Measurements from ENCODE around the gene PUDP.

PUDP gene

DNA sequence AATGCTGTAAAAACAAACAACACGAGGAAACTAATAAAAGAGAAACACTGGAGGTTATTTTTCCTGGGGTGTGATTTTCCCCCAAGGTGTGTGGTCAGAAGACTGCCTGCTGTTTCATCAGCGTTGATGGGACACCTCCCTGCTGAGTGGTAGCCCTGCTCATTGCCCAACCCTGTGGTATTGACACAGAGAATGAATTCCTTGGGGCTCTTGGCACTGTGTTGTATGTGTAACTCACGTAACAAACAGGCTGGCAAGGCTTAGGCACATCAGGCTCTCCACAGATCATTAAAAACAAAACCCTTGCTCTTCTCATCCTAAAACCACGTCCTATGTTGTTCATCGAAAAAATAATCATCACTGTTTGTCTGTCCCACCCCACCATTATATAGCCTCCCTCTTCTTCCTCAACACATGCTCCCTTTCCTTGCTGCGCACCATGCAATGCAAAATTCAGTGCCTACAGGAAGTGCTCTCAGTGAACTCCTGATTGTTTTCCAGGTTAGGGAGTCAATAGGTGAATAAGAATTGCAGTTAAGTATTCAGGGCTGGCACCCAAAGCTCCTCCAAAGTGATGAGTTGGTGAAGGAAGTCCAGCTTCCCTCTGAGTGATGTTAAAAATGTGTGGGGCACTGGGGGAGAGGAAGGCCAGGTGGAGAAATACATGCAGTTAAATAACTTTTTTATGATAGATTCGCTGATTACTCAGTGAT lies 11.4 kb upstream of the PUDP start:
- H3K27me3 ChIP-seq (ENCODE audit: control insufficient read depth, low read length), result no peaks in the 10 kb centered on the region
- TF ChIP-seq, protein P1, sequence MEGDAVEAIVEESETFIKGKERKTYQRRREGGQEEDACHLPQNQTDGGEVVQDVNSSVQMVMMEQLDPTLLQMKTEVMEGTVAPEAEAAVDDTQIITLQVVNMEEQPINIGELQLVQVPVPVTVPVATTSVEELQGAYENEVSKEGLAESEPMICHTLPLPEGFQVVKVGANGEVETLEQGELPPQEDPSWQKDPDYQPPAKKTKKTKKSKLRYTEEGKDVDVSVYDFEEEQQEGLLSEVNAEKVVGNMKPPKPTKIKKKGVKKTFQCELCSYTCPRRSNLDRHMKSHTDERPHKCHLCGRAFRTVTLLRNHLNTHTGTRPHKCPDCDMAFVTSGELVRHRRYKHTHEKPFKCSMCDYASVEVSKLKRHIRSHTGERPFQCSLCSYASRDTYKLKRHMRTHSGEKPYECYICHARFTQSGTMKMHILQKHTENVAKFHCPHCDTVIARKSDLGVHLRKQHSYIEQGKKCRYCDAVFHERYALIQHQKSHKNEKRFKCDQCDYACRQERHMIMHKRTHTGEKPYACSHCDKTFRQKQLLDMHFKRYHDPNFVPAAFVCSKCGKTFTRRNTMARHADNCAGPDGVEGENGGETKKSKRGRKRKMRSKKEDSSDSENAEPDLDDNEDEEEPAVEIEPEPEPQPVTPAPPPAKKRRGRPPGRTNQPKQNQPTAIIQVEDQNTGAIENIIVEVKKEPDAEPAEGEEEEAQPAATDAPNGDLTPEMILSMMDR (IDR thresholded peaks at IDR 0.05; ENCODE audit: low read depth, low read length, poor library complexity, severe bottlenecking), result no peak
- TF ChIP-seq EZH2phosphoT487 (IDR thresholded peaks at IDR 0.05; ENCODE audit: borderline replicate concordance, low read length), result no peak
- H3K9me2 ChIP-seq (replicated peaks; ENCODE audit: control insufficient read depth, low read length), result no peaks in the 10 kb centered on the region
- no peaks in the 10 kb centered on the region for H3F3A ChIP-seq (ENCODE audit: control insufficient read depth, insufficient read depth)
- H3K27ac ChIP-seq (ENCODE audit: low read depth, low read length), result no peak overlapping the region
- no peaks in the 10 kb centered on the region for H3K79me2 ChIP-seq (ENCODE audit: control insufficient read depth, low read length)
- H3K9me3 ChIP-seq (ENCODE audit: control insufficient read depth, insufficient read depth, low read length), result no peaks in the 10 kb centered on the region
- no peak overlapping the region for H3K4me3 ChIP-seq (ENCODE audit: low read length)
- no peak overlapping the region for H3K4me2 ChIP-seq (ENCODE audit: low read length)
- no peaks in the 10 kb centered on the region for H3K36me3 ChIP-seq (ENCODE audit: control insufficient read depth, low read length)
- peaks cover 12% of the 10 kb centered on the region for H3K4me1 ChIP-seq (ENCODE audit: control insufficient read depth, low read length)
- no peaks in the 10 kb centered on the region for H4K20me1 ChIP-seq (ENCODE audit: control insufficient read depth, insufficient read depth, low read depth, low read length)

DNA sequence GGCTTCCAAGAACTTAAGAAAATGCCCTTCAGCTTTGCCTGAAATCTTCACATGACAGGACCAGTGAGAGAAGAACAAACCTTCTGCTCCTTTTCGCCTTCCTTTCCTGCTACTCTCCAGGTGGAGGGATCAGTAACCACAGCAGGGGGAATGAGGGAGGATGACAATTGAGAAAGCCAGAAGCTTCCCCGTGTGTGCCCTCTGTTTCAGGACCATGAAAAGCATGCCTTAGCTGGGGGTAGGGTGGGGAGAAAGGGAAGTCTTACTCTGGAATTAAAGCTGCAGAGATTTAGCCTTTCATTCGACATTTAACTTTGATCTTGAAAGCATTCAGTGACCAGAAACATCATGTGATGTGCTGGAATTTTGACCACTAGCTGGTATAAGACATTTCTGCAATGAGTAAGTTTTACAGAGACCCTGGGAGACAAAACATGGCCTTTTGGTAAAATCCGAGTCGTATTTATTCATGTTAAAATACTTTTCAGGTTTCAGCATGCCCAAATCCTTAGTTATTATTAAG lies 10.6 kb upstream of the PUDP start:
- no peaks in the 10 kb centered on the region for H3K36me3 ChIP-seq (ENCODE audit: control insufficient read depth, low read length)
- peaks cover 9% of the 10 kb centered on the region; the same call in 1 of the 2 replicates for H3K4me1 ChIP-seq (ENCODE audit: control insufficient read depth, low read length)
- no peaks in the 10 kb centered on the region for H3K9me2 ChIP-seq (replicated peaks; ENCODE audit: control insufficient read depth, low read length)
- H3K4me3 ChIP-seq (ENCODE audit: low read length), result no peak overlapping the region
- H3F3A ChIP-seq (ENCODE audit: control insufficient read depth, insufficient read depth), result no peaks in the 10 kb centered on the region
- H3K27ac ChIP-seq (ENCODE audit: low read depth, low read length), result no peak overlapping the region
- no peaks in the 10 kb centered on the region for H3K79me2 ChIP-seq (ENCODE audit: control insufficient read depth, low read length)
- TF ChIP-seq, protein P1 (IDR thresholded peaks at IDR 0.05; ENCODE audit: low read depth, low read length, poor library complexity, severe bottlenecking), result no peak
- no peak for TF ChIP-seq EZH2phosphoT487 (IDR thresholded peaks at IDR 0.05; ENCODE audit: borderline replicate concordance, low read length)
- no peaks in the 10 kb centered on the region for H4K20me1 ChIP-seq (ENCODE audit: control insufficient read depth, insufficient read depth, low read depth, low read length)
- no peaks in the 10 kb centered on the region for H3K9me3 ChIP-seq (ENCODE audit: control insufficient read depth, insufficient read depth, low read length)
- H3K4me2 ChIP-seq (ENCODE audit: low read length), result no peak overlapping the region
- no peaks in the 10 kb centered on the region for H3K27me3 ChIP-seq (ENCODE audit: control insufficient read depth, low read length)

DNA sequence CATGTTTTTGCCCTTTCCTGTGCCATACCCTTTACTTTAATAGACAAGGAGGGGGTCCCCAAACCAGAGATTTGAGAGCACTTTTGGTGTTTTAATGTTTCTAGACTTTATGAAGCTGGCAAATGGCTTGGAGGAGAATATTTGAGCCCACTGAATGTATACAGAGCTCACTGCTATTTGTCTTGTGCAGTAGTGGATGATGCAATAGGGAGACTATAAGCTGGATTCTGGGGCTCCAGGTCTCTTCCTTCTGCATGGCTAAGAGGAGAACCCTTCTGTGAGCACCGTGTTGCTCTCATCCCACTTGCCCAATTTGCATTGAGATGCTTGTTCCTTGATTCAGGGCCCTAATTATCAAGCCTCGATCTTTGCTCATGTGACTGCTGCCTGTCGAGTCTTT lies 8.9 kb upstream of the PUDP start:
- TF ChIP-seq EZH2phosphoT487 (IDR thresholded peaks at IDR 0.05; ENCODE audit: borderline replicate concordance, low read length), result no peak
- TF ChIP-seq, protein P1 (IDR thresholded peaks at IDR 0.05; ENCODE audit: low read depth, low read length, poor library complexity, severe bottlenecking), result no peak
- Histone ChIP-seq H3K4me3 (ENCODE audit: low read length) (no peak overlapping the region), H3F3A (ENCODE audit: control insufficient read depth, insufficient read depth) (no peaks in the 10 kb centered on the region), H3K9me2 (replicated peaks; ENCODE audit: control insufficient read depth, low read length) (no peaks in the 10 kb centered on the region), H3K4me1 (ENCODE audit: control insufficient read depth, low read length) (peaks cover 9% of the 10 kb centered on the region; the same call in 1 of the 2 replicates), H3K27me3 (ENCODE audit: control insufficient read depth, low read length) (no peaks in the 10 kb centered on the region), H3K36me3 (ENCODE audit: control insufficient read depth, low read length) (no peaks in the 10 kb centered on the region), H4K20me1 (ENCODE audit: control insufficient read depth, insufficient read depth, low read depth, low read length) (no peaks in the 10 kb centered on the region), H3K9me3 (ENCODE audit: control insufficient read depth, insufficient read depth, low read length) (no peaks in the 10 kb centered on the region), H3K27ac (ENCODE audit: low read depth, low read length) (no peak overlapping the region), H3K4me2 (ENCODE audit: low read length) (no peak overlapping the region), H3K79me2 (ENCODE audit: control insufficient read depth, low read length) (no peaks in the 10 kb centered on the region)

Data from DOHH2 (cell line).